ENCODE data around the gene TMEM33. TPM values are rescaled to one million over a fixed set of nuclear protein-coding genes. Genes with fewer than 3 reads are reported as not detected.

TMEM33 gene
- total RNA-seq, 2 donors from 2014 or later: 27.2 to 34.7 TPM

GRCh38 chr4:41990365-41991111 is 55.3 kb downstream of the TMEM33 start, which contains the start of gene SLC30A9:
SLC30A9 (plus strand) TSS chr4:41990530; CDS start chr4:41990652, 122 bp downstream.
- ATAC-seq: peak; percentile 99 to 100
- peak; percentile 96 for DNase-seq
- intact Hi-C loops (cut with DNase I): no loop called here

- DNase-seq: no peak
- ATAC-seq: no peak
- intact Hi-C loops (cut with DNase I): no loop called here
These were observed 56.9 kb downstream of the TMEM33 start for GRCh38 chr4:41991916-41992767.

GRCh38 chr4:41992967-41993857 is 58.0 kb downstream of the TMEM33 start:
- intact Hi-C loops (cut with DNase I): no loop called here
- no peak for ATAC-seq
- no peak for DNase-seq

- ATAC-seq: no peak
- intact Hi-C loops (cut with DNase I): no loop called here
- no peak for DNase-seq
These were observed 59.3 kb downstream of the TMEM33 start for GRCh38 chr4:41994461-41994985.

GRCh38 chr4:41998019-41998418 is 62.8 kb downstream of the TMEM33 start:
- ATAC-seq: peak in 1 of 2 donors; percentile 38
- DNase-seq: no peak
- intact Hi-C loops (cut with DNase I): no loop called here

- intact Hi-C loops (cut with DNase I): no loop called here
- ATAC-seq (no peak), DNase-seq (no peak)
These were observed 64.1 kb downstream of the TMEM33 start for GRCh38 chr4:41999321-41999720.

GRCh38 chr4:42008011-42008786 is 73.0 kb downstream of the TMEM33 start:
- no peak for DNase-seq
- ATAC-seq: peak in 1 of 2 donors; percentile 41

More at GRCh38 chr4:42008011-42008786, 73.0 kb downstream of the TMEM33 start:
- intact Hi-C loops (cut with DNase I): no loop called here

Other genes starting within 250 kb of the TMEM33 start
- not detected for gene PHOX2B, start 186.7 kb upstream of the TMEM33 start, total RNA-seq
- gene DCAF4L1, start 46.3 kb downstream of the TMEM33 start, total RNA-seq: under 1 TPM; 0.15 to 0.37 TPM
- 10 to 100 TPM; 50.7 to 57.1 TPM for gene SLC30A9, start 55.1 kb downstream of the TMEM33 start, total RNA-seq
- gene BEND4, start 217.2 kb downstream of the TMEM33 start, total RNA-seq: under 1 TPM in 1 of 2 donors, not detected in 1; 0.03 TPM

All from left cardiac atrium (tissue), 4 donors.